ENCODE measurements around the gene FGF3.

FGF3 gene

DNA sequence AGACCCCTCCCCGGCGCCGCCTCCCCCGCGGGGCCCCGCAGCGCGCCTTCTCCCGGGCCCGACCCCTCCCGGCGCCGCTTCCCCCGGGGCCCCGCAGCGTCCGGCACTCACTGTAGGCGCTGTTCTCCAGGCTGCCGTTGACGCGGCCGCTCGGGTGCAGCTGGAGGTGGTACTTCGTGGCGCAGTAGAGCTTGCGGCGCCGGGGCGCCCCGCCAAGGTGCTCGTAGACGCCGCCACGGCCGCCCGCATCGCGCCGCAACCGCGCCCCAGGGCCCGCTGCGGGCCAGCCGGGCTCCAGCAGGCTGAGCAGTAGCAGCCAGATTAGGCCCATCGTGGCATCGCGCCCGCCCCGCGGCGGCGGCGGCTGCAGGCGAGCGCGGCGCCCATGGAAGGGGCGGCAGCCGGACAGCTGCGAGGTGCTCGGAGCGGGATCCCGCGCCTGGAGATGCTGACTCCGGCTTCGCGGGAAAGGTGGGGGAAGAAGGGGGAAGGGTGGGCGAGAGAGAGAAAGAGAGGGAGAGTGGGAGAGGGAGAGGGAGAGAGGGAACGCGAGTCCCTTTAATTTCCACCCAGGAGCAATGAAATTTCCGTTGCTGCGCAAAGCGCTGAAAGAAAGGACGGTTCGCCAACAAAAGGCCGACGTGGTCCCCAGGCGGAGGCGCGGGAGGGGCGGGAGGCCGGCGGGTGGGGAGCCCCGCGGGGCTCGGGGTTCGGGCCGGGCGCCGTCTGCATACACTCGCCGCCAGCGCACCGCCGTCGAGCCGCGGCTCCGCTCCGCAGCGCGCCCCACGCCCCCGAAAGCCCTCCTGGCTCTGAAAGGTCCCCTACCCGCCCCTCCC is at the start of gene FGF3:
TSS of gene FGF3 (minus strand) at position 814 of the 839 bp plus-strand sequence. CDS start at position 331, 483 bp downstream.
- DNase-seq = no peak

DNA sequence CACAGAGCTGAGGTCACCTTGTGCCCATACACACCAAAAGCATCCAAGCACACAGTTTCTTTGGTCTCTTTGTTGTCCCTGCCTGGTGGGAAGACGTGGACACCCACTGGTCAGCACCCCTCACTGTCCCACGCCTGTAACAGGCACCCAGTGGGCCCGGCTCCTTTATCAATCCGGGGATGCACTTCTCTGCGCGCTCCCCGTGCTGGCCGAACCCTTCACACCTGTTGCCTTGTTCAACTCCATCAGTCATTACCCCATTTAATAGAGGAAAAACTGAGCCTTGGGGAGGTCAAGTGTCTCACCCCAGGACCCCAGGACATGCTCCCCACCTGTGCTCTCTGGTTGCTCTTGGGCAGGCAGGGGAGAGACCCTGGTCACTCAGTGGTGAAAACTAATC is 49.7 kb upstream of the FGF3 start:
- no peak for DNase-seq

DNA sequence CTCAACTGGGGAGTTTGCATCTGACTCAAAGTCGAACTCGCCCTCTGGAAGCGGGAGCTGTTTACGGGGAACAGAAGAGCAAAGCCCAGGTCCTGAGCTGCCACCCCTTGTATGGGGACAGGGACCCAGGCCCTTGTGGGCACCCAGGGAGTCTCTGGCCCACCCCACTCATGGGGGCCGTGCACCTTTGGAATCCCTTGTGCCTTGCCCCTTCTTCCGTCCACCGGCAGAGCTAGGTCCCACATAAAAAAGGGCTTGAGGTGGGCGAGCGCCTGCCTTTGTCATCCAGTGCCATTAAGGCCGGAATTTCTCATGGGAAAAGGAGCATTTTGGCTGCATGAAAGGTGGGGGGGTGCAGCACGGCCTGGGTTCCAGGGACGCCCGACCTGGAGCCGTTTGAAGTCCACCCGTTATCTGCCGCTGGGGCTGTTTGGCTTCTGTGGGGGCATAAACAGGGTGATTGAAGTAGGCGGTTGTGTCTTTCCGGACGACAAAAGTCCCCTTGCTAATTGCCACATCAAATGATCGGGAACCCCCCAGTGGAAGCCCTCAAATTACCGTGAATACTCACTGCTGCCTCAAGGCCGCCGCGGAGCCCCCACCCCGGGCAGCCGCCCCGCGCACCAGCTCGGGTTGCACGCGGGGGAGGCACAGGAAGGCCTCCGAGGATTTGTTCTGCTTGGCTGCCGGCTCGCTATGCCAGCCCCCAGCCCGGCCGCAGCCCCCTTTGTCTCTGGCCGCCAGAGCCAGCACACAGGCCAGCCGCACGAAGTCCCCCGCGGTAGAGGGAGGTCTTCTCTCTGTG is 49.0 kb upstream of the FGF3 start:
- DNase-seq = no peak

DNA sequence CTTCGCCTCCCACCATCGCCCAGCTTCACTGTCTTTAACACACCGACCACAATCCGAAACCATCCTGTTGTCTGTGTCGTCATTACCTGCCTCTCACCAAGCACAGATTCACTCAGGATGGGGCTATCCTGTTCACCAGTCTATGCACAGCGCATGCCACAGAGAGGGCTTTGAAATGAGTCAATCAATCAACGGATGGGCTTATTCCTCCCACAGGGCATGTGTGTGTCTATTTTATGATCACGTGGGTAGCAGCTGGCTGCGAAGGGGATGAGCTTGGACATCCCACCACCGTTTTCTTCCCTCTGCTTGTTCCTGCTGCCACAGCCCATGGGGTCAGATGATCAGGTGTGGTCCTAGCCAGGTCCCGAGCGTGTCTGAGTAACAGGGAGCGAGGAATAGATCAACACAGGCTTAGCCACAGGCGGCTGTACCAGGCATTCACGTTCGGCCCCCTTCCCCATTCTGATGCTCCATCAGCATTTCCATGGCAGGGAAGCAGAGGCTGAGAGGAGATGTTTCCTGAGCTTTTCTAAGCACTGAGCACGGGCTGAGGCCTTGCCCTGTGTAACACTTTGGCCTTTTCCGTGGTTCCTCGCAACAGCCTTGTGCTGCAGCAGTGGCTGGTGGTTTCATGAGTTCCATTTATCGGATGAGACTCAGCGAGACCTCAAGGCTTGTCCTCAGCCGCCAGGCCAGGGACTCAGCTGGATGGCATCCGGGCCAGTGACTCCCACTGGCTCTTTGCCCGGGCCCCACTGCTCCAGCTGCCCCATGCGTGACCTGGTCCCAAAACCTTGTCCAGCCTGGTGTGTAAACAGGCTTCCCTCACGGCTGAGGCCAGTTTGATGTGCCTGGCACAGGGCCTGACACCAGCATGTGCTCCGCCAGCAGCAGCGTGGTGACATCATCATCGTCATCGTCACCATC is 48.1 kb upstream of the FGF3 start:
- no peak for DNase-seq

DNA sequence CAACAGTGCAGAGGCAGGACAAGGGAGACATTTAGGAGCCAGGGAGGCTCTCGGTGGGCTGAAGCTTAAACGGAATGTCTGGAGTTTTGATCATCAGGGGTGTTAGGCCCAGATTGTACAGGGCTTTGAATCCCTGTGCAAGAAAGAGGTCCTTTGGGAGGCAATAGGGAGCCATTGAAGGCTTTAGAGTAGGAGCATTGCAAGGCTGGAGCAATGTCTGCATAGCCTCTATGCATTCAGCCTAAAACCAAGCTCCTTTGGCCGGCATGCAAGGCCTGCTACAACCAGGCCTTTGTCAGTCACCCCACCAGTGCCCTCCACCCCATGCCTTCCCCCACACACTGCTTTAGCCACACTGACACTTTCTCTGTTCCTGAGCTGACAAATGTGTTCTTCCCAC is 47.4 kb upstream of the FGF3 start:
- no peak for DNase-seq

DNA sequence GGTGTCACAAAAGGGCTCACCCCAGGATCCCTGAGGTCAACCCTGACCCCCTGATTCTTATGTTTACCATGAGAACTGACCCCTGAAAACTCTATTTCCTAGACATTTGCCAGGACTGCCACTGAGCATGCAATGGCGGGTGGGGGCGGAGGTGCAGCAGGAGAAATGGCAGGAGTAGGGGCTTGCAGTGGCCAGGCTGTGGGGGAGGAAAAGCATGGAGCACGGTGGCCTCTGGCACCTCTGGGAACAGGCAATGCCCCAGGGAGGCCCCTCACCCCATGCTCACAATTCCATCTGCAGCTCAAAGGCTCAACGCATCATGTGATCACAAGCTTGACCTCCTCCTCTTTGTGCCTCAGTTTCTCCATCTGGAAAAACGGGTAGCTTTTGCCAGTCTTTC is 46.5 kb upstream of the FGF3 start:
- DNase-seq = no peak

DNA sequence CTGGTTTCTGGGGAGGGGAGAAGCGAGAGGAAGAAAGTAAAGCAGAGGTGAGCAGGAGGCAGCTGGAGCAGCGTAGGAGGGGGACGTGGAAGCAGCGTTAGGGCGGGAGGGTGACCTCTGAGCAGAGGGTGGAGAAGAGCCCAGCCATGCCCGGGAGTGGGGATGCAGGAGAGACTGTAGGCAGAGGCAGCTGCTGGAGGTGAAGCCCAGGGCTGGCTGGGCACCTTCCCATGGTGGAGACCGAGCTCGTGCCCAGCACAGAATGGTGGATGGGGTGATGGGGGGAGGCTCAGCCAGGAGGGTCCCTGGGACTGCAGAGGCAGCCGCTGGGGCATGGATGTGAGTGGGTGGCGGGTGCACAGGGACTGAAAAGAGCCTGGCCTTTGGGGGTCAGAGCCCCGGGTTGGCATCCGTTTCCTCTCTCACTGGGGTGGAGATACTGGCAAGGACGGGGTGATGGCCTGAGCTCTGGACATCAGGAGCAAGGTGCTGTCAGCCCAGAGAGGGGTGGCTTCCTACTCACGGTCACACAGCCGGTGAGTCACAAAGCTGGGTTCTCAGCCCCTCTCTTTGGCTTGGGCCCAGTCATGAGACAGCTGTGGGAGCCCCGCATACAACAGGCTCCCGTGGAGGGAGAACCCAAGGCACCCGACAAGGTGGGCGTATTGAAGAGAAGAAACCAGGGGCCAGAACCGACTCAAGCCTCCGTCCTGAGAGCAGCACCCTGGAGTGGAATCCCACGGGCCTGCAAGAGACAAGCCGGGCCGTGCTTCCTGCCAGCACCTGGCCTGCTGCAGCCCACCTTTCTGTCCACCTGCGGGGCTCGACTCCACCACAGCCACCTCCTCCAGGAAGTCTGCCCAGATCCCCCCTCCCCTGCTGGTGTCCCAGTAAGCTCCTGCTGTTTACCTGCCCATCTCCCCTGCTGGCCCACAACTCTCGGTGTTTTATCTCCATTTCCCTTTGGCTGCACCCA is 45.8 kb upstream of the FGF3 start:
- no peak for DNase-seq

DNA sequence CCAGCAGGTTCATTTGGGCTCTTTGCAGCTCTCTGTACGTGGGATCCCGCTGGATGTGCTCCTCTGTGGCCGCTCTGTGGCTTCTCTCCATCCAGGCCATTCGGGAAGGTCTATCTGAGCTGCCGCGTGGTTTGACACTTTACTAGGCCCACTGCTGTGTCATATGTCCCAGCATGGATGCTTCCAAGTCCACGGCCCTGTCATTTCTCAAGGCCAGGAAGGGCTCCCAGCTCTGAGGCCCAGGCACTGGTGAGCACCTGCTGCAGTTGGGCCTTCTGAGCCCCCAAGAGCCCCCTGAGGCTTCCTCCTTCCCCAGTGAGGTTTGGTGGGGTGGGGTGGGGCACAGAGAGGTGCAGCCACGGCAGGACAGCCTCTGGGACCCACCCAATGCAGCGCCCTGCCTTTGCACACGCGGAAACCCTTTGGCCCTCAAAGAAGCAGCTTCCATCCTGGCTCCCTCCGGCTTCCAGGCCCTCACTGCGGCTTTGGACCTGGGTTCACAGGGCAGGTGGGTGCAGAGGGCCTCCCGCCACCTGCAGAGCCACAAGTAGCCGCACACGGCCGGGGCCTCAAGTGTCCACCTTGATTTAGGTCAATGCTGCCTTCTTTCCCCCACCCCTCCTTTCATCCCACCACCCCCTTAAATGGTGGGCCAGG is 44.5 kb upstream of the FGF3 start:
- no peak for DNase-seq

DNA sequence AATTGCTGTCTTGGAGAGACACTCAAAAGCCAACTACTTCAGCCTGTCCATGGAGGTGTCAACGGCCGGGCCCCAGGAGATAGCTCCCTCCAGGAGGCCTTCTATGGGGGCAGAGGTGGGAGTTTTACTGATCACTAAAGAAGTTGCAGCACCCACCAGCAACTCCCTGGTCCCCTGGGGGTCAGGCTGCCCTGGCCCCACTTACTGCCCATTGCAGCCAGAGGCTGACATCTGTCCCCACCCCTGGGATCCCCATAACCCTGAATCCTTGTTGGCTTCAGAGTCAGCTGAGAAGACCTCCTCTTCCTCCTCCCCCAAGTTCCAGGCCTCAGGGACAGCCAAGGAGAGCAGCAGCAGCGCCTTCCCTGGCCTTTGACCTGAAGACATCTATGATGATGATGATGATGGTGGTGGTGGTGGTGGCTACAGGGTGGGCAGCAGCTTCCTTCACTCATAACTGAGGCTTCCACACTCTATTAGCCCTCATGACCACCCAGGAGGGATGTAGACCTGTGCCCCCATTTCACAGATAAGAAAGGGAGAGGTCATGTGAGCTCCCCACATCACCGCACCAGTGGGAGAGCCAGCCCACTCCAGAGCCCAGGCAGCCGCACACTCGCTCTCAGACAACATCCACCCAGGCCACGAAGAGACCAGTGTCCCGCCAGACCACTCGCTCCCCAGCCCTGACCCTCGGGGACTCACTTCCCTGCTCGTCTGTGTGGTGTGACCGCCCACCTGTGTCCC is 43.8 kb upstream of the FGF3 start:
- DNase-seq = no peak

DNA sequence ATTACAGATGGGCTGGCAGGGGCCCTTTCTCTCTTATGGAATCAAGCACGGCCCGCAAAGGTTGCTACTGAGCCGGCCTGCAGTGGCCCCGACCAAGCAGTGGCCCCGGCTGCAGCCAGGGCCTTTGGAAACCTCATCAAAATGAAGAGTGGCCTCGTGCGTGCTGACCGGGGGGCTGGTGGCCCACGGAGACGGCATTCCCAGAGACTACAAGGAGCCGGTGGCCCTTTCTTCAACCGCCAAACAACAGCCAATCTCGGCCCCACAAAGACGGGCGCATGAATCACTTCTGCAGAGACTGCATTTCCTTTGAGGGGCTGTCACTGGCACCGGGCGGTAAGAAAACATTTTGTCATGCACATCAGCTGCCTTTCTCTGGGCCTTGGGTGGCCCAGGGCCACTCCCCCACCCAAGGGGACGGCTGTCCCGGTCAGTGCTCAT is 43.1 kb upstream of the FGF3 start:
- no peak for DNase-seq

DNA sequence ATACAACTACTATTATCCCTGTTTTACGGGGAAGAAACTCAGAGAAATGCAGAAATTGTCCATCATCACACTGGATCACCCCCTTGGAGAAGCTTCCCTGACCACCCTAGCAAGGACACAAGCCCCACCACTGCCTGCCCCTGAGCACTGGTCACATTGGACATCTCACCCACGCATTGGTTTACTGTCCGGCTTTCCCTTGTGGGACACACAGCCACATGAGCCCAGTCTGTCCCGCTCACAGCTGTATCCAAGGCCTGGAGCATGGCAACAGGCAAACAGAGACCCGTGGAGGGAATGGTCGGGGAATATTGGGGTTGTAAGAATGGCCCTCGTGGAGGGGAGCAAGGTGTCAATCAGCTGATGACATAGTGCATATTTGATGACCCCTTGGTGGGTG is 42.7 kb upstream of the FGF3 start:
- DNase-seq = no peak

DNA sequence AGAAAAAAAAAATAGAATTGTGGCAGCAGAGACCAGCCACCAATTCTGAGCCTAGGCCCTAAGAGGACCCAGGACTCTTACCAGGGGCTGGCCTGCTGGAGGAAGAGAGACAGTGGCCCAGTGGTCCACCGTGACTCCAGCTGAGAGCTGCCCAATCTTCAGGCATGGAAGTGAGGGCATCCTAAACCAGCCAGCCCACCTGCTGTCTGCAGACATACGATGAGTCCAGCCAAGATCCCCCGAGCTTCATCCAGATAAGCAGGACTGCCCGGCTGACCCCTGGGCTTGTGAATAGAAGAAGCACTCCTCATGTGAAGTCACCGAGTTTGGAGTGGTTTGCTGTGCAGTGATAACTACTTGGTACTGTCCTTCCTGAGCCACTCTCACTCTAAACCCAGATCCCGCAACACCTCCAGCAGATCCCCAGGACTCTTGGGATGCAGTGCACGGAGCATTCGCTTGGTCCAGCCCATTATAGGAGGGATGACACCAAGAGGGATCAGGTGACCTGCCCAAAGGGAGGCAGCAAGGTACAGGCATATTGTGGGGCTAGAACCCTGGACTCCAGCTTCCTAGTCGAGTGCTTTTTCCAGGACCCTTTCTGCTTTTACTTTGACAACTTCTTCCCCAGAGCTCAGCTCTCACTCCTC is 41.7 kb upstream of the FGF3 start:
- no peak for DNase-seq

DNA sequence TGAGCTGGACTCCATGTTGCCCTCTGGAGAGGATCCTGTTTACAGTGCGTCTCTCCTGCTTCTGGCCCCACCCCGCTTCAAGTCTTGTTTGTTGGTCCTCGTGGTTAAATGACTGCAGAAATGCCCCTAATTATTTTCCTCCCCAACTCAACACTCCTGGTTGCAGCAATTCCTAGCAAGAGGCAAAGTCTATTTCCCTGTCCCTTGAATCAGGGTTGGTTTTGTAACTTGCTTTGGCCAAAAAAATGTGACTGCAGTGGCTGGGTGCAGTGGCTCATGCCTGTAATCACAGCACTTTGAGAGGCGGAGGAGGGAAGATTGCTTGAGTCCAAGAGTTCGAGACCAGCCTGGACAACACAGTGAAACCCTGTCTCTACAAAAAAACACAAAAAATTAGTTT is 41.0 kb upstream of the FGF3 start:
- DNase-seq = no peak

DNA sequence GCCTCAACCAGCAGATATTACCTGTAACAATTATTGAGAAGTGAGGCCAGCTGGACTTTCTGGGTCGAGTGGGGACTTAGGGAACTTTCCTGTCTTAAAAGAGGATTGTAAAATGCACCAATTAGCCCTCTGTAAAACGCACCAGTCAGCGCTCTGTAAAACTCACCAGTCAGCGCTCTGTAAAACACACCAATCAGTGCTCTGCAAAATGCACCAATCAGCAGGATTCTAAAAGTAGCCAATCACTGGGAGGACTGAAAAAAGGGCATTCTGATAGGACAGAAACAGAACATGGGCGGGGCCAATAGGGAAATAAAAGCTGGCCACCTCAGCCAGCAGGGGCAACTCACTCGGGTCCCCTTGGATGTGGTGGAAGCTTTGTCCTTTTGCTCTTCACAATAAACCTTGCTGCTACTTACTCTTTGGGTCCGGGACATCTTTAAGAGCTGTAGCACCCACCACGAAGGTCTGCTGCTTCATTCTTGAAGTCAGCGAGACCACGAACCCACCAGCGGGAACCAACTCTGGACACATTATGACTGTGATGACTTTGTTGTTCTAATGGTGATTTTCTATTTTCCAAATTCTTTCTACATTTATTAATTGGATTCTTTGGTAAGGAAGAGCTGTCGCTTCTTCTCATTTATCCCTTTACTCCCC is 40.2 kb upstream of the FGF3 start:
- no peak for DNase-seq

DNA sequence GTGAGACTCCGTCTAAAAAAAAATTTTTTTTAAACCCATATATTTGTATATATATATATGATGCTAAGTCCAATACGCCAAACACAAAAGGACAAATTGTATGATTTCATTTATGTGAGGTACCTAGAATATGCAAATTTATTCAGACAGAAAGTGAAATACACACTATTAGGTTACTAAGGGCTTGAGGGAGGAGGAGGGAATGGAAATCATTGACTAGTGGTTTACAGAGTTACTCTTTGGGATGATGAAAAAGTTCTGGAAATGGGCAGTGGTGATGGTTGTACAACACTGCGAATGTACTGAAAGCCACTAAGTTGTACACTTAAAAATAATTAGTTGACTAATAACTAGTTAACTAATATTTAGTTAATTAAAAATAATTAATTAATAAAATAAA is 36.2 kb upstream of the FGF3 start:
- DNase-seq = no peak

DNA sequence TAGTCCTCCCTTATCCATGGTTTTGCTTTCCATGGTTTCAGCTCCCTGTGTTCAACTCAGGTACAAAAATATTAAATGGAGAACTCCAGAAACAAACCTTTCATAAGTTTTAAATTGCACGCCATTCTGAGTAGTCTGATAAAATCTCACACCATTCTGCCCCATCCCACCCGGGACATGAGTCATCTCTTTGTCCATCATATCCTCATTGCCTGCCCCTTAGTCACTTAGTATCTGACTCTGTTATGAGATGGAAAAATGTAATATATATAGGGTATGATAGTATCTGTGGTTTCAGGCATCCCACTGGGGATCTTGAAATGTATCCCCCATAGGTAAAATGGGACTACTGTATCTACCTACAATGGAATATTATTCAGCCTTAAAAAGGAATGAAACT is 35.5 kb upstream of the FGF3 start:
- DNase-seq = no peak

DNA sequence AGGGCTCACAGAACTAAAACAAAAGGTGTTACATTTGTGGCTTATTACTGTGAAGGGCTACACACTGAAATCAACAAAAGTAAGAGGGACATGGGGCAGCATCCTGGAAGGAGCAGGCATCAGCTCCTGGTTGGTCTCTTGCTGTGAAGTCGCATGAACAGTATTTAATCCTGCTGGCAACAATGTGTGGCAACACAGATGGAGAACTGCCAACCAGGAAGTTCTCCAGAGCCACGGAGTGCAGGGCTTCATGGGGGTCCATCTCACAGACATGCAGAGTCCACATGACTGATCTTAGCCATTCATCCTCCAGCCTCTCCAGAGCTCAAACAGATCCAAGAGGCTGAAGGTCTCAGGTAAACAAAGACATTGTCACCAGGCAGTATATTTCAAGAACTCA is 32.8 kb upstream of the FGF3 start:
- no peak for DNase-seq

DNA sequence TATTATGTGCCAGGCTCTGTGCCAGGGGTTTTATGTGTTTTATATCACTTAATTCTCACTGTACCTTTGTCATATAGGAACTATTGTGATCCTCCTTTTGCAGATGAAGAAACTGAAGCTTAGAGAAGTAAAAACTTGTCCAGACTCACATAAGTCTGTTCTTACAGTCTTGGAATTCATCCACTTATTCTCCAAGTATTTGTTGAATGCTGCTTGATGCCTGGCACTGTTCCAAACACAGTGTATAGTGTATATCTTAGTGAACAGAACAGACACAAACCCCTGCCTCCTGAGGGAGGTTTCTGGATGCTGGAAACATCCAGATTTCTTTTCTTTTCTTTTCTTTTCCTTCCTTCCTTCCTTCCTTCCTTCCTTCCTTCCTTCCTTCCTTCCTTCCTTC is 29.0 kb upstream of the FGF3 start:
- DNase-seq = no peak

DNA sequence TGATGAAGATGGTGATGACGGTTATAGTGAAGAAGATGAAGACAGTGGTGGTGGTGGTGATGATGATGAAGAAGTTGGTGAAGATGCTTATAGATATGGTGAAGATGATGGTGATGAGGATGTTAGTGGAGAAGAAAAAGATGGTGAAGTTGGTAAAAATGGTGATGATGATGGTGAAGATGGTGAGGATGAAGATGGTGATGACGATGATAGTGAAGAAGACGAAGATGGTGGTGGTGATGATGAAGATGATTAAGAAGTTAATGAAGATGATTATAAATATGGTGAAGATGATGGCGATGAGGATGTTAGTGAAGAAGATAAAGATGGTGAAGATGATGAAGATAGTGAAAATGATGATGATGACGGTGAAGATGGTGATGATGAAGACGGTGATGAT is 25.2 kb upstream of the FGF3 start:
- DNase-seq = no peak
